GM21390 (cell line): ENCODE measurements around the gene PCDHB9.
"Not testable (repeated sequence)": the region's sequence is repeated elsewhere in the genome, so short reads cannot be mapped to it uniquely, and the experiment has no call there.

Experiments used
- ATAC-seq: cut with Tn5 transposase; IDR thresholded peaks from one replicate; pipeline ENCODE4 v1.9.1; 2021; ENCODE audit not compliant: unreplicated experiment

The PCDHB9 gene

DNA sequence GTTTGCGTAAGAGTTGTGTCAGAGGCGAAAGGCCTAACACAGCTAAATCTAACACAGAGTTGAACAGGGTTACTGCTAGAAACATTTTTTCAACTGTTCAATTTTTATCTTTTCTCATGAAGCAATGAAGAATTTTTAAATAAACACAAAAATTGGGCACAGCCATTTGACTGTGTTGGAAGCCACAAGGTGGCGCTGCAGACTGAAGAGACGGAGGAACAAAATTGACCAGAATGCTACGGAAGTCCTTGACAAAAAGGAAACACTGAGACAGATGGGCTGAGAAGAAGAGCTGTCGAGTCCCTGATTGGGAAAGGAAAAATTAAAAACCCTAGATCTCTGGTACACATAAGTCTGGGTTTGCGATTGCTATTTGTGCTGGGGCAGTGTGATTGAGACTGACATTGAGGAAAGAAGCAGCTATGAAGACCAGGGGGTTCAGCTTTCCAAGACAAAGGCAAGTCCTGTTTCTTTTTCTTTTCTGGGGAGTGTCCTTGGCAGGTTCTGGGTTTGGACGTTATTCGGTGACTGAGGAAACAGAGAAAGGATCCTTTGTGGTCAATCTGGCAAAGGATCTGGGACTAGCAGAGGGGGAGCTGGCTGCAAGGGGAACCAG lies at the start of gene PCDHB9:
Gene PCDHB9 (plus strand): TSS at position 265 of the 616 bp plus-strand sequence. CDS start 158 bp downstream, at position 423.
- ATAC-seq = no peak

DNA sequence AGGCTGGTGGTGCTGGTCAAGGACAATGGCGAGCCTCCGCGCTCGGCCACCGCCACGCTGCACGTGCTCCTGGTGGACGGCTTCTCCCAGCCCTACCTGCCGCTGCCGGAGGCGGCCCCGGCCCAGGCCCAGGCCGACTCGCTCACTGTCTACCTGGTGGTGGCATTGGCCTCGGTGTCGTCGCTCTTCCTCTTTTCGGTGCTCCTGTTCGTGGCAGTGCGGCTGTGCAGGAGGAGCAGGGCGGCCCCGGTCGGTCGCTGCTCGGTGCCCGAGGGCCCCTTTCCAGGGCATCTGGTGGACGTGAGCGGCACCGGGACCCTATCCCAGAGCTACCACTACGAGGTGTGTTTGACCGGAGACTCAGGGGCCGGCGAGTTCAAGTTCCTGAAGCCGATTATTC lies 49.6 kb upstream of the PCDHB9 start:
- not testable (repeated sequence) for ATAC-seq

DNA sequence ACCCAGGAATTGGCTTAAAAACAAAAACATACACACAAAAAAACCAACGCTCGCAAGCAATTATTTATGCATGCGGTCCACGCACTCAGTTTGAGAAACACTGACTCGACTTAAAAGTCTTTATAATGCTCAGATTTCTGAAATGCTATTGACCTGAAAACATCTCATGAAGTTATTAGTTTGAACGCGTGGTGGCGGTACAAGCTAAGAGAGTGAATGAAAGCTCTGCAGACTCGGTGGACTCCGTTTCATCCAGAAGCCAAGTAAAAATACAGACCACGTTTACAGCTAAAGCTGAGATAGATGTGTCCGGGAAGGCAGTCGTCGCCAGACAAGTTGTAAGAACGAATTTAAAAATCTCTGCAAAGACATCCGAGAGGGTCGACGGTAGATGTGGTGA lies 37.1 kb upstream of the PCDHB9 start, which contains the start of gene PCDHB6:
Gene PCDHB6 (plus strand): TSS at position 246 of the 400 bp plus-strand sequence. CDS start 201 bp downstream, outside the sequence.
- no peak for ATAC-seq

DNA sequence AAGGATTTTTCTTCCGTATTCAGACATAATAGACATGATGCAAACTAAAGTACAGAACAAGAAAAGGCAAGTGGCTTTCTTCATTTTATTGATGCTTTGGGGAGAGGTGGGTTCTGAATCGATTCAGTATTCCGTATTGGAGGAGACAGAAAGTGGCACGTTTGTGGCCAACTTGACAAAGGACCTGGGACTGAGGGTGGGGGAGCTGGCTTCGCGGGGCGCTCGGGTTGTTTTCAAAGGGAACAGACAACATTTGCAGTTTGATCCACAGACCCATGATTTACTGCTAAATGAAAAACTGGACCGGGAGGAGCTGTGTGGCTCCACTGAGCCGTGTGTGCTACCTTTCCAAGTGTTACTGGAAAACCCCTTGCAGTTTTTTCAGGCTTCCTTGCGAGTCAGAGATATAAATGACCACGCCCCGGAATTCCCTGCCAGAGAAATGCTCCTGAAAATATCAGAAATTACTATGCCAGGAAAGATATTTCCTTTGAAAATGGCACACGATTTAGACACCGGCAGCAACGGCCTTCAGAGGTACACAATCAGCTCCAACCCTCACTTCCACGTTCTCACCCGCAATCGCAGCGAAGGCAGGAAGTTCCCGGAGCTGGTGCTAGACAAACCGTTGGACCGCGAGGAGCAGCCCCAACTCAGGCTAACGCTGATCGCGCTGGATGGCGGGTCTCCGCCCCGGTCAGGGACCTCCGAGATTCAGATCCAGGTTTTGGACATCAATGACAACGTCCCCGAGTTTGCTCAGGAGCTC lies 36.6 kb upstream of the PCDHB9 start:
- no peak for ATAC-seq

DNA sequence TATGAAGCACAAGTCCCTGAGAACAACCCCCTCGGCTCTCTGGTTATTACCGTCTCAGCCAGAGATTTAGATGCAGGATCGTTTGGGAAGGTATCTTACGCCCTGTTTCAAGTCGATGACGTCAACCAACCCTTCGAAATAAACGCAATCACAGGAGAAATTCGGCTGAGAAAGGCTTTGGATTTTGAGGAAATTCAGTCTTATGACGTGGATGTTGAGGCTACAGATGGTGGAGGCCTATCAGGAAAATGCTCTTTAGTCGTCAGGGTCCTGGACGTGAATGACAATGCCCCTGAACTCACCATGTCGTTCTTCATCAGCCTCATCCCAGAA lies 36.0 kb upstream of the PCDHB9 start:
- ATAC-seq = no peak

DNA sequence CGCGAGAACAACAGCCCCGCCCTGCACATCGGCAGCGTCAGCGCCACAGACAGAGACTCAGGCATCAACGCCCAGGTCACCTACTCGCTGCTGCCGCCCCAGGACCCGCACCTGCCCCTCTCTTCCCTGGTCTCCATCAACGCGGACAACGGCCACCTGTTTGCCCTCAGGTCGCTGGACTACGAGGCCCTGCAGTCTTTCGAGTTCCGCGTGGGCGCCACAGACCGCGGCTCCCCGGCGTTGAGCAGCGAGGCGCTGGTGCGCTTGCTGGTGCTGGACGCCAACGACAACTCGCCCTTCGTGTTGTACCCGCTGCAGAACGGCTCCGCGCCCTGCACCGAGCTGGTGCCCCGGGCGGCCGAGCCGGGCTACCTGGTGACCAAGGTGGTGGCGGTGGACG lies 35.3 kb upstream of the PCDHB9 start:
- not testable (repeated sequence) for ATAC-seq

DNA sequence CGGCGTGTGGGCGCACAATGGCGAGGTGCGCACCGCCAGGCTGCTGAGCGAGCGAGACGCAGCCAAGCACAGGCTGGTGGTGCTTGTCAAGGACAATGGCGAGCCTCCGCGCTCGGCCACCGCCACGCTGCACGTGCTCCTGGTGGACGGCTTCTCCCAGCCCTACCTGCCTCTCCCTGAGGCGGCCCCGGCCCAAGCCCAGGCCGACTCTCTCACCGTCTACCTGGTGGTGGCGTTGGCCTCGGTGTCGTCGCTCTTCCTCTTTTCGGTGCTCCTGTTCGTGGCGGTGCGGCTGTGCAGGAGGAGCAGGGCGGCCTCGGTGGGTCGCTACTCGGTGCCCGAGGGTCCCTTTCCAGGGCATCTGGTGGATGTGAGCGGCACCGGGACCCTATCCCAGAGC lies 34.9 kb upstream of the PCDHB9 start:
- not testable (repeated sequence) for ATAC-seq

DNA sequence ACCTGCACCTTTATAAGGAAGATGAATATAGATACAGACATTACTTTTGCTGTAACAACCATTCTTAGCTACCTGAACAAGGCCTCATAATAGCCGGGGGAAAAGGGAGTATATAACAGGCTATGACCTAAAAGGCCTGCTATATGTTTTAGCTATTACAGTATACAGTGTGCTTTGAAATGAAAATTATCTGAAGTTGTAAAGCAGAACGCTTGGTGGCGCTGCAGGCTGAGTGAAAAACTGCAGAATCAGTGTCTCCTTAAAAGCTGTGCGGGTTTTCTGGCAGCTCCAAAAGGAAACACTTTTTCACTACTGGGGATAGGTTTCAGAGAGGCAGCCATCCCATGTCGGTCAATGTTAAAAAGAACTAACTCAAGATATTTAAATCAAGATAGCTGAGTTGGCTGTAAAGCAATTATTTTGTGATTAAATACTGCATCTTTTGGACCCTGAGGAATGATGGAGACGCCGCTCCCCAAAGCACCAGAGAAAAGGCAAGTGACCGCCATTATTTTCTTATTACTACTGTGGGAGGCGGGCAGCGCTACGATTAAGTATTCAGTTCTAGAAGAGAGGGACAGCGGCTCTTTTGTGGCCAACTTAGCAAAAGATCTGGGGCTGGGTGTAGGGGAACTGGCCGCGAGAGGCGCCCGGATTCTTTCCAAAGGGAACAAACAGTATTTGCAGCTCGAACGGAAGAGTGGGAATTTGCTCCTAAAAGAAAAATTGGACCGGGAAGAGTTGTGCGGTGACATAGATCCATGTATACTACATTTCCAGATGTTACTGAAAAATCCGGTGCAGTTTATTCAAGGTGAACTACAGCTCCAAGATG lies 31.2 kb upstream of the PCDHB9 start:
- ATAC-seq = no peak

DNA sequence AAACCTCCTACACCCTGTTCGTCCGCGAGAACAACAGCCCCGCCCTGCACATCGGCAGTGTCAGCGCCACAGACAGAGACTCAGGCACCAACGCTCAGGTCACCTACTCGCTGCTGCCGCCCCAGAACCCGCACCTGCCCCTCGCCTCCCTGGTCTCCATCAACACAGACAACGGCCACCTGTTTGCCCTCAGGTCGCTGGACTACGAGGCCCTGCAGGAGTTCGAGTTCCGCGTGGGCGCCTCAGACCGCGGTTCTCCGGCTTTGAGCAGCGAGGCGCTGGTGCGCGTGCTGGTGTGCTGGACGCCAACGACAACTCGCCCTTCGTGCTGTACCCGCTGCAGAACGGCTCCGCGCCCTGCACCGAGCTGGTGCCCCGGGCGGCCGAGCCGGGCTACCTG lies 29.6 kb upstream of the PCDHB9 start:
- ATAC-seq = not testable (repeated sequence)

DNA sequence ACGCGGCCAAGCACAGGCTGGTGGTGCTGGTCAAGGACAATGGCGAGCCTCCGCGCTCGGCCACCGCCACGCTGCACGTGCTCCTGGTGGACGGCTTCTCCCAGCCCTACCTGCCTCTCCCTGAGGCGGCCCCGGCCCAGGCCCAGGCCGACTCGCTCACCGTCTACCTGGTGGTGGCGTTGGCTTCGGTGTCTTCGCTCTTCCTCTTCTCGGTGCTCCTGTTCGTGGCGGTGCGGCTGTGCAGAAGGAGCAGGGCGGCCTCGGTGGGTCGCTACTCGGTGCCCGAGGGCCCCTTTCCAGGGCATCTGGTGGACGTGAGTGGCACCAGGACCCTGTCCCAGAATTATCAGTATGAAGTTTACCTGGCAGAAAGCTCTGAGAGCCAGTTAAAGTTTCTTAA lies 29.1 kb upstream of the PCDHB9 start:
- ATAC-seq = not testable (repeated sequence)

DNA sequence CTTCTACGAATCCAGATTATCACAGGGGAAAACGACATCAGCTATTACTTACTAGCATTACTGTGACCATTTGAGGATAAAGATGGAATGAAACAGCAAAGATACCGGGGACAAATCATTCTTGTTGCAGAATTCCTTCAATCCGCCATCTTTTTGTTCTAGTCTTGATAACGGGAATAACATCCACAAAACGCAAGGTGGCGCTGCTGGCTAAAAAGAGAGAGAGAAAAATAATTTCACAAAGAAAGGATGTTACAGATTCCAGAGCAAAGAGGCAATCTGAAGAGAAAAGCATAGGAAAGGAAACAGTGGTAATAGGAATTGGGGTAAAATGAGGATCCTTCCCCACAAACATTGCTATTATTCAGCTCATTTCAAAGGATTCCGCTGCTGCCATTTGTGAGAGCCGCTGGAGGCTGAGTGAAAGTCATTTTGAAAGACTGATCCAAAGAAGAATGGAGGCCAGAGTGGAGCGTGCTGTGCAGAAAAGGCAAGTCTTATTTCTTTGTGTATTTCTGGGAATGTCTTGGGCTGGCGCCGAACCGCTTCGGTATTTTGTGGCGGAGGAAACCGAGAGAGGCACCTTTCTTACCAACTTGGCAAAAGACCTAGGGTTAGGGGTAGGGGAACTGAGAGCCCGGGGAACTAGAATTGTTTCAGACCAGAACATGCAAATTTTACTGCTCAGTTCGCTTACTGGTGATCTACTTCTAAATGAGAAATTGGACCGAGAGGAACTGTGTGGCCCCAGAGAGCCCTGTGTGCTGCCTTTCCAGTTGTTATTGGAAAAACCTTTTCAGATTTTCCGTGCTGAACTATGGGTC lies 14.4 kb upstream of the PCDHB9 start, which contains the start of gene PCDHB7:
Gene PCDHB7 (plus strand): TSS at position 264 of the 824 bp plus-strand sequence. CDS start 192 bp downstream, at position 456.
- ATAC-seq = no peak

DNA sequence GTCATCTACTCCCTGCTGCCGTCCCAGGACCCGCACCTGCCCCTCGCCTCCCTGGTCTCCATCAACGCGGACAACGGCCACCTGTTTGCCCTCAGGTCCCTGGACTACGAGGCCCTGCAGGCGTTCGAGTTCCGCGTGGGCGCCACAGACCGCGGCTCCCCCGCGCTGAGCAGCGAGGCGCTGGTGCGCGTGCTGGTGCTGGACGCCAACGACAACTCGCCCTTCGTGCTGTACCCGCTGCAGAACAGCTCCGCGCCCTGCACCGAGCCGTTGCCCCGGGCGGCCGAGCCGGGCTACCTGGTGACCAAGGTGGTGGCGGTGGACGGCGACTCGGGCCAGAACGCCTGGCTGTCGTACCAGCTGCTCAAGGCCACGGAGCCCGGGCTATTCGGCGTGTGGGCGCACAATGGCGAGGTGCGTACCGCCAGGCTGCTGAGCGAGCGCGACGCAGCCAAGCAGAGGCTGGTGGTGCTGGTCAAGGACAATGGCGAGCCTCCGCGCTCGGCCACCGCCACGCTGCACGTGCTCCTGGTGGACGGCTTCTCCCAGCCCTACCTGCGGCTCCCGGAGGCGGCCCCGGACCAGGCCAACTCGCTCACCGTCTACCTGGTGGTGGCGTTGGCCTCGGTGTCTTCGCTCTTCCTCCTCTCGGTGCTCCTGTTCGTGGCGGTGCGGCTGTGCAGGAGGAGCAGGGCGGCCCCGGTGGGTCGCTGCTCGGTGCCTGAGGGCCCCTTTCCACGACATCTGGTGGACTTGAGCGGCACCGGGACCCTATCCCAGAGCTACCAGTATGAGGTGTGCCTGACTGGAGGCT lies 12.5 kb upstream of the PCDHB9 start:
- not testable (repeated sequence) for ATAC-seq

DNA sequence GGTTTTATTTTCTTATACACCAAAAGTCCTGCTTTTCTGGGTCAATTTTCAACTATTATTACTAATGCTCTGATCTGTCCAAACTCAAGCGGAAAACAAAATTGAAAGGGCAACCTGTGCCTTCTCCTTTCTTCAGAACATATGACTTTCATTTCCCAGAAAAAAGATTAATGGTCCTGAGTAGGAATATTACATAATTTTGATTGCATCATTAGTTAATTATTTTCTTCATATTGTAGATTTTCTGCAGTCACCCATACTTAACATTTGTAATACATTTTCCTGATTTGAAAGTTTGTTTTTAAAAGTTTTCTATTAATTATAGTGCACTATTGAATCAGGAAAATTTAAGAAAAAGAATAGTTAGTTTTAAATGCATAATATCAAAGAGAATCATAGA lies 11.0 kb upstream of the PCDHB9 start:
- ATAC-seq = no peak

DNA sequence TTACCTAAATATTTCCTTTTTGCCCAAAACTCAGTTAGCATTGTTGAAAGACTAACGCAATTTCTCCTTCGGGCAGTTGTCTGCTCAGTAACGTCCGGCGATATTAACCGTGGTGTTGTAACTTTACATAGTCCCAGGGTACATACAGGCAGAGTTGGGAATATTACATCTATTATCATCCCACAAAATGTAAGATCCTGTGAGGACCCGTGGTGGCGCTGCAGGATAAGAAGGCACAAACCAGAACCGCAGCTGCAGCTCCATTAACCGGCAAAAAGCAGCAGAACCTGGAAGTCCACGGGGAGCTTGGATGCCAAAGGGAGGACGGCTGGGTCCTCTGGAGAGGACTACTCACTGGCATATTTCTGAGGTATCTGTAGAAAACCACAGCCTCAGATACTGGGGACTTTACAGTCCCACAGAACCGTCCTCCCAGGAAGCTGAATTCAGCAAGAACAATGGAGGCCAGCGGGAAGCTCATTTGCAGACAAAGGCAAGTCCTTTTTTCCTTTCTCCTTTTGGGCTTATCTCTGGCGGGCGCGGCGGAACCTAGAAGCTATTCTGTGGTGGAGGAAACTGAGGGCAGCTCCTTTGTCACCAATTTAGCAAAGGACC lies 9.3 kb upstream of the PCDHB9 start, which contains the start of gene PCDHB8:
Gene PCDHB8 (plus strand): TSS at position 214 of the 615 bp plus-strand sequence. CDS start 245 bp downstream, at position 459.
- ATAC-seq = not testable (repeated sequence)

DNA sequence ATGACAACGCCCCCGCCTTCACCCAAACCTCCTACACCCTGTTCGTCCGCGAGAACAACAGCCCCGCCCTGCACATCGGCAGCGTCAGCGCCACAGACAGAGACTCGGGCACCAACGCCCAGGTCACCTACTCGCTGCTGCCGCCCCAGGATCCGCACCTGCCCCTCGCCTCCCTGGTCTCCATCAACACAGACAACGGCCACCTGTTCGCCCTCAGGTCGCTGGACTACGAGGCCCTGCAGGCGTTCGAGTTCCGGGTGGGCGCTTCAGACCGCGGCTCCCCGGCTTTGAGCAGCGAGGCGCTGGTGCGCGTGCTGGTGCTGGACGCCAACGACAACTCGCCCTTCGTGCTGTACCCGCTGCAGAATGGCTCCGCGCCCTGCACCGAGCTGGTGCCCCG lies 7.6 kb upstream of the PCDHB9 start:
- not testable (repeated sequence) for ATAC-seq

DNA sequence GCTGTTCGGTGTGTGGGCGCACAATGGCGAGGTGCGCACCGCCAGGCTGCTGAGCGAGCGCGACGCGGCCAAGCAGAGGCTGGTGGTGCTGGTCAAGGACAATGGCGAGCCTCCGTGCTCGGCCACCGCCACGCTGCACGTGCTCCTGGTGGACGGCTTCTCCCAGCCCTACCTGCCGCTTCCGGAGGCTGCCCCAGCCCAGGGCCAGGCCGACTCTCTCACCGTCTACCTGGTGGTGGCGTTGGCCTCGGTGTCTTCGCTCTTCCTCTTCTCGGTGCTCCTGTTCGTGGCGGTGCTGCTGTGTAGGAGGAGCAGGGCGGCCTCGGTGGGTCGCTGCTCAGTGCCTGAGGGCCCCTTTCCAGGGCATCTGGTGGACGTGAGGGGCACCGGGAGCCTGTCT lies 7.1 kb upstream of the PCDHB9 start:
- ATAC-seq = not testable (repeated sequence)

DNA sequence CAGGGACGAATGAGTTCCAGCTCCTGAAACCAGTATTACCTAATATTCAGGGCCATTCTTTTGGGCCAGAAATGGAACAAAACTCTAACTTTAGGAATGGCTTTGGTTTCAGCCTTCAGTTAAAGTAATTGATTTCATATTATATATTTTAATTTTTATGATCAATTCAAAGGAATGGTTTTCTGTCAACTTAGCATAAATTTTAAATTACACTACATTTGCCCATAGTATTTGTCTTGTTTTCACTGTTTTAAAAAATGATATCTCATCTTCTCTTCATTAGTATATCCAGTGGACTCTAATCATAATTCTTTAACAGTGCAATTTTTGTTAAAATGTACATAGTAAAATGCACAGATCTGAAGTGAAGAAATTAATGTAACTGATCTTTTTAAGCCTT lies 6.6 kb upstream of the PCDHB9 start:
- no peak for ATAC-seq

DNA sequence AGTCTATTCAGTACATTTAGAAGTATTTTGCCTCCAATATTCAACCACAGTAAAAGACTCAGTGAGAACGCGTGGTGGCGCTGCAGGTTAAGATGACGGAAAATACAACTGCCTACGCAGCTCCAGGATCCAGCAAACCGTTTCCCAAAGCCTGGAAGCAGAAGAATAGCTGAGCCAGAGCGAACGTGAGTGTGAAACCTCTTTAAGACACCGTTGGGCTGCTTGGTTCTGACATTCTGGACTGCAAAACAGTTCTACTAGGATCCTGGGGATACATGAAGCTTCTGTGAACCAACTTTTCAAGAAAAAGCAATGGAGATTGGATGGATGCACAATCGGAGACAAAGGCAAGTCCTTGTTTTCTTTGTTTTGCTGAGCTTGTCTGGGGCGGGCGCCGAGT lies 4.7 kb upstream of the PCDHB9 start, which contains the start of gene PCDHB16:
Gene PCDHB16 (plus strand): TSS at position 140 of the 400 bp plus-strand sequence. CDS start 173 bp downstream, at position 313.
- ATAC-seq = no peak
